Liver (tissue), 3 donors: ENCODE measurements around the gene CAPS.

Experiments used
- EGR1 ChIP-seq, 2 donors: IDR thresholded peaks; 2 replicates each; pipeline ENCODE4 v1.6.1; 2016 to 2018; ENCODE audit warnings: antibody characterized with exemption in 2 of 2, low read depth in 2 of 2
- FOXA1 ChIP-seq: IDR thresholded peaks from 2 replicates; pipeline ENCODE4 v1.6.1; 2016; ENCODE audit warnings: antibody characterized with exemption
- TF ChIP-seq, protein P1 (sequence below): fragments of 150-350 bp; IDR thresholded peaks from 2 replicates; pipeline ENCODE4 v1.5.1; 2017; ENCODE audit warnings: improper control_type of control experiment, low read depth, low read length; ENCODE audit not compliant: missing input control
- donor health status: healthy.
- donor health status: healthy.

- TF ChIP-seq, protein P1, sequence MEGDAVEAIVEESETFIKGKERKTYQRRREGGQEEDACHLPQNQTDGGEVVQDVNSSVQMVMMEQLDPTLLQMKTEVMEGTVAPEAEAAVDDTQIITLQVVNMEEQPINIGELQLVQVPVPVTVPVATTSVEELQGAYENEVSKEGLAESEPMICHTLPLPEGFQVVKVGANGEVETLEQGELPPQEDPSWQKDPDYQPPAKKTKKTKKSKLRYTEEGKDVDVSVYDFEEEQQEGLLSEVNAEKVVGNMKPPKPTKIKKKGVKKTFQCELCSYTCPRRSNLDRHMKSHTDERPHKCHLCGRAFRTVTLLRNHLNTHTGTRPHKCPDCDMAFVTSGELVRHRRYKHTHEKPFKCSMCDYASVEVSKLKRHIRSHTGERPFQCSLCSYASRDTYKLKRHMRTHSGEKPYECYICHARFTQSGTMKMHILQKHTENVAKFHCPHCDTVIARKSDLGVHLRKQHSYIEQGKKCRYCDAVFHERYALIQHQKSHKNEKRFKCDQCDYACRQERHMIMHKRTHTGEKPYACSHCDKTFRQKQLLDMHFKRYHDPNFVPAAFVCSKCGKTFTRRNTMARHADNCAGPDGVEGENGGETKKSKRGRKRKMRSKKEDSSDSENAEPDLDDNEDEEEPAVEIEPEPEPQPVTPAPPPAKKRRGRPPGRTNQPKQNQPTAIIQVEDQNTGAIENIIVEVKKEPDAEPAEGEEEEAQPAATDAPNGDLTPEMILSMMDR: no peak
- TF ChIP-seq EGR1 (IDR thresholded peaks at IDR 0.05; ENCODE audit: low read depth in 2 of 2): no peak
- TF ChIP-seq FOXA1: no peak
Observed at GRCh38 chr19:5935473-5936291, 21.6 kb downstream of the CAPS start.
